Measurements from ENCODE around the gene UNC79. TPM values are rescaled to one million over a fixed set of nuclear protein-coding genes. Genes with fewer than 3 reads are reported as not detected.
"Not testable (repeated sequence)": the region's sequence is repeated elsewhere in the genome, so short reads cannot be mapped to it uniquely, and the experiment has no call there.

The UNC79 gene
- total RNA-seq, result under 1 TPM; 0.26 to 0.58 (median 0.44) TPM
- under 1 TPM; 0.04 to 0.15 TPM for polyA plus RNA-seq
- long read RNA-seq, donor 1, partial matches to known transcripts, result 0 of 1 reads
- long read RNA-seq, donor 1, other reads (novel, unspliced or antisense), result 1 of 1 reads
- long read RNA-seq, donor 2, result 0 reads
- long read RNA-seq, donor 3, partial matches to known transcripts, result 1 of 3 reads
- long read RNA-seq, donor 3, other reads (novel, unspliced or antisense), result 2 of 3 reads

DNA sequence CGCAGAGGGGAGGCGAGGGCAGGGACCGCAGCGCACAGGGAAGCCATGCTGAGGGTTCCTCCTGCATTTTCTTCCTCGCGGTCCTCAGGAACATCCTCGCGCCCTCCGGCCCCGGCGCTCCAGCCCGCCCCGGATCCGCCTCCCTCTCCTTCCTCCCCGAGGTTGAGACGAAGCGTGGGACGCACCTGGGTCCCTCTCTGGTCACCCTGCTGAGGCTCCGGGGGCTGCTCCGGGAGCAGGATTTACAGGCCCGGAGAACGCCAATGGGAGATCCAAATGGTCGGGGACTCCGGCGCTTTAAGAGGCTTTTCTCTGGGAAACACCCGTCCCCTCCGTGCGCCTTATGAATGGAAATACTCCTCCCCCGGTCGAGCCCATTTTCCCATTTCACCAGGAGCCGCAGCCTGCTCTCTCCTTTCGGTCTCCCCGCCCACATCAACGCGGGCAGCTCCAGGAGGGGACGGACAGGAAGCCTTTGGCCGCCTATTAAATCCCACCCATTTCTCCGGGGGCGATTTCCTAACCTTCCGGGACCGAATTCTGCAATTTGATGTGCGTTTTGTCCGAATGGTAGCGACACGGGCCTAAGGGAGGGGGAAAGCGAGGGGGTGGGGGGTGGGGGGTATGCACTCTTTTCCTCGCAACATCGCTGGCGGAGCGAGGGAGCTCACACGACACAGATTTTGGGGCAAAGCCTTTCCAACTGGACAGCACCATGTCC lies at the start of gene UNC79:
TSS of gene UNC79 (plus strand) at position 625 of the 721 bp plus-strand sequence. CDS start at position 716, 91 bp downstream.
- Histone ChIP-seq H3K27me3 (peaks cover 0 to 39% (median 10%) of the 10 kb centered on the region in 9 donors), H3K36me3 (no peaks in the 10 kb centered on the region), H3K4me1 (peaks cover 0 to 11% (median 0%) of the 10 kb centered on the region in 12 donors), H3K9me3 (peaks cover 0 to 26% (median 17%) of the 10 kb centered on the region in 12 donors), H3K27ac (no peak within 1 kb of the TSS), H3K4me3 (peak within 1 kb of the TSS in 10 of 12 donors; percentile 22 to 45 (median 34))
- WGBS, 4 donors, result 1 to 2% (median 2%) methylated on average over 27 to 51 of the region's 51 CpGs
- ATAC-seq (no peak), DNase-seq (peak in 1 of 5 donors; percentile 62)
- intact Hi-C loops (cut with DNase I), result no loop called here
- TF ChIP-seq, protein P1, sequence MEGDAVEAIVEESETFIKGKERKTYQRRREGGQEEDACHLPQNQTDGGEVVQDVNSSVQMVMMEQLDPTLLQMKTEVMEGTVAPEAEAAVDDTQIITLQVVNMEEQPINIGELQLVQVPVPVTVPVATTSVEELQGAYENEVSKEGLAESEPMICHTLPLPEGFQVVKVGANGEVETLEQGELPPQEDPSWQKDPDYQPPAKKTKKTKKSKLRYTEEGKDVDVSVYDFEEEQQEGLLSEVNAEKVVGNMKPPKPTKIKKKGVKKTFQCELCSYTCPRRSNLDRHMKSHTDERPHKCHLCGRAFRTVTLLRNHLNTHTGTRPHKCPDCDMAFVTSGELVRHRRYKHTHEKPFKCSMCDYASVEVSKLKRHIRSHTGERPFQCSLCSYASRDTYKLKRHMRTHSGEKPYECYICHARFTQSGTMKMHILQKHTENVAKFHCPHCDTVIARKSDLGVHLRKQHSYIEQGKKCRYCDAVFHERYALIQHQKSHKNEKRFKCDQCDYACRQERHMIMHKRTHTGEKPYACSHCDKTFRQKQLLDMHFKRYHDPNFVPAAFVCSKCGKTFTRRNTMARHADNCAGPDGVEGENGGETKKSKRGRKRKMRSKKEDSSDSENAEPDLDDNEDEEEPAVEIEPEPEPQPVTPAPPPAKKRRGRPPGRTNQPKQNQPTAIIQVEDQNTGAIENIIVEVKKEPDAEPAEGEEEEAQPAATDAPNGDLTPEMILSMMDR (IDR thresholded peaks at IDR 0.05), result no peak
- no peak for TF ChIP-seq POLR2A (IDR thresholded peaks at IDR 0.05)

DNA sequence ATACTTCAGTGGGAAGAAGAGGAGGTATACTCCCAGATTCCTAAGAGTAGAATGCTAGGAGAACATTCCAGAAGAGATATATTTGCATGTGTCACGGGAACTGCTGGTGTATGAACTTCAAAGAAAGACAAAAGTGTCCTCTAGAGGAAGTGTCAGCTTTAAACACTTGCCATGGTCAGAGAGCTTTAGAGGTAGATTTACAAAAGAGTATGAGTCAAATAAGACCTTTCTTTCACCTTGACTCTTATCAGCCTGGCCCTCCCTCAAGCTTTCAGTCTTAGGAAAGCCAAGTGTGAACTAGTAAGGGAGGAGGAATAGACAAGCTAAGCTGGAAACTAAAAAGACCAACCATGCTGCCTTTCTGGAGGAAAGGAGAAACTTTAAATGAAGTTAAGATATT lies 49.1 kb upstream of the UNC79 start:
- H3K36me3 ChIP-seq, result no peaks in the 10 kb centered on the region
- H3K9me3 ChIP-seq, result no peaks in the 10 kb centered on the region
- no peak overlapping the region for H3K4me3 ChIP-seq
- 39 to 67% (median 41%) methylated on average over 1 of the region's 1 CpG for WGBS, 4 donors
- ATAC-seq, result no peak
- TF ChIP-seq POLR2A (IDR thresholded peaks at IDR 0.05), result no peak
- TF ChIP-seq, protein P1 (IDR thresholded peaks at IDR 0.05), result no peak
- H3K27me3 ChIP-seq, result no peaks in the 10 kb centered on the region
- DNase-seq, result no peak
- no peaks in the 10 kb centered on the region for H3K4me1 ChIP-seq
- intact Hi-C loops (cut with DNase I), result no loop called here
- H3K27ac ChIP-seq, result no peak overlapping the region

DNA sequence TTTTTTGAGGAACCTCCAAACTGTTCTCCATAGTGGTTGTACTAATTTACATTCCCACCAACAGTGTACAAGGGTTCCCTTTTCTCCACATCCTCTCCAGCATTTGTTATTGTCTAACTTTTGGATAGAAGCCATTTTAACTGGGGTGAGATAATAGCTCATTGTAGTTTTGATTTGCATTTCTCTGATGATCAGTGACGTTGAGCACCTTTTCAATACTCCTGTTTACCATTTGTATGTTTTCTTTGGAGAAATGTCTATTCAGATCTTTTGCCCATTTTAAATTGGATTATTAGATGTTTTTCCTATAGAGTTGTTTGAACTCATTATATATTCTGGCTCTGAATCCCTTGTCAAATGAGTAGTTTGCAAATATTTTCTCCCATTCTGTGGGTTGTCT lies 46.5 kb upstream of the UNC79 start:
- 45 to 62% (median 53%) methylated on average over 1 of the region's 1 CpG for WGBS, 4 donors
- DNase-seq; intact Hi-C loops (cut with DNase I); H3K9me3 ChIP-seq; H3K4me1 ChIP-seq; H3K27ac ChIP-seq; H3K36me3 ChIP-seq; ATAC-seq; H3K27me3 ChIP-seq; H3K4me3 ChIP-seq: not testable (repeated sequence)

DNA sequence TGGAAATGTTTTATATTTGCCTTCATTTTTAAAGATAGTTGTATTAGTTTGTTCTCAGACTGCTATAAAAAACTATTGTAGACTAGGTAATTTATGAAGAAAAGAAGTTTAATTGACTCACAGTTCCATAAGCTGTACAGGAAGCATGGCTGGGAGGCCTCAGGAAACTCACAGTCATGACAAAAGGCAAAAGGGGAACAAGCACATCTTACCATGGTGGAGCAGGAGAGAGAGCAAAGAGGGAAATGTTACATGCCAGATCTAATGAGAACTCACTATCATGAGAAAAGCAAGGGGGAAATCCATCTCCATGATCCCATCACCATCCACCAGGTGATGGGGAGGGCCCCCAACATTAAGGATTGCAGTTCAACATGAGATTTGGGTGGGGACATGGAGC lies 35.5 kb upstream of the UNC79 start:
- Histone ChIP-seq H3K4me3 (no peak overlapping the region), H3K9me3 (peaks cover 0 to 23% (median 6%) of the 10 kb centered on the region in 12 donors), H3K27me3 (peaks cover 0 to 6% (median 0%) of the 10 kb centered on the region in 9 donors), H3K27ac (no peak overlapping the region), H3K4me1 (no peaks in the 10 kb centered on the region), H3K36me3 (no peaks in the 10 kb centered on the region)
- DNase-seq (no peak), ATAC-seq (no peak)
- intact Hi-C loops (cut with DNase I), result no loop called here
- no peak for TF ChIP-seq POLR2A (IDR thresholded peaks at IDR 0.05)
- TF ChIP-seq, protein P1 (IDR thresholded peaks at IDR 0.05), result no peak

All from heart left ventricle (tissue), 16 donors.